NCI-H1092 (cell line): Measurements from ENCODE around the gene C19orf53.
"Not testable (repeated sequence)": the region's sequence is repeated elsewhere in the genome, so short reads cannot be mapped to it uniquely, and the experiment has no call there.

Experiments used
- DNase-seq: peaks from one replicate; lab custom pipeline; 2025; lab: John Stamatoyannopoulos, UW

Gene C19orf53

GRCh38 chr19:13774217-13775191 lies at the start of gene C19orf53:
C19orf53 (plus strand) TSS chr19:13774456; CDS start chr19:13774478, 22 bp downstream.
- peak; percentile 77 for DNase-seq

GRCh38 chr19:13726323-13726722 lies 47.9 kb upstream of the C19orf53 start:
- no peak for DNase-seq

- DNase-seq, result no peak
Measured at GRCh38 chr19:13727798-13728197, 46.5 kb upstream of the C19orf53 start.

GRCh38 chr19:13729859-13730258 lies 44.4 kb upstream of the C19orf53 start:
- DNase-seq, result no peak

GRCh38 chr19:13731147-13731964 lies 42.9 kb upstream of the C19orf53 start:
- peak; percentile 92 for DNase-seq

- no peak for DNase-seq
Measured at GRCh38 chr19:13732337-13732736, 41.9 kb upstream of the C19orf53 start.

GRCh38 chr19:13734751-13735150 lies 39.5 kb upstream of the C19orf53 start:
- DNase-seq, result no peak

- DNase-seq, result no peak
Measured at GRCh38 chr19:13738073-13738472, 36.2 kb upstream of the C19orf53 start.

GRCh38 chr19:13741893-13742292 lies 32.4 kb upstream of the C19orf53 start:
- DNase-seq, result no peak

- no peak for DNase-seq
Measured at GRCh38 chr19:13742756-13743155, 31.5 kb upstream of the C19orf53 start.

GRCh38 chr19:13744174-13744573 lies 30.1 kb upstream of the C19orf53 start:
- no peak for DNase-seq

GRCh38 chr19:13747098-13747453 lies 27.2 kb upstream of the C19orf53 start:
- no peak for DNase-seq

GRCh38 chr19:13748169-13748828 lies 26.0 kb upstream of the C19orf53 start:
- no peak for DNase-seq

GRCh38 chr19:13751436-13751835 lies 22.8 kb upstream of the C19orf53 start:
- no peak for DNase-seq

- DNase-seq, result not testable (repeated sequence)
Measured at GRCh38 chr19:13753622-13754021, 20.6 kb upstream of the C19orf53 start.

- no peak for DNase-seq
Measured at GRCh38 chr19:13756210-13756609, 18.0 kb upstream of the C19orf53 start.

GRCh38 chr19:13757805-13758772 lies 16.2 kb upstream of the C19orf53 start:
- no peak for DNase-seq

GRCh38 chr19:13758795-13759194 lies 15.5 kb upstream of the C19orf53 start:
- DNase-seq, result no peak

- no peak for DNase-seq
Measured at GRCh38 chr19:13761423-13761822, 12.8 kb upstream of the C19orf53 start.

- DNase-seq, result no peak
Measured at GRCh38 chr19:13762635-13763235, 11.5 kb upstream of the C19orf53 start.

GRCh38 chr19:13763265-13763664 lies 11.0 kb upstream of the C19orf53 start:
- DNase-seq, result no peak
